ENCODE data around the gene RHOT2. TPM values are rescaled to one million over a fixed set of nuclear protein-coding genes. Genes with fewer than 3 reads are reported as not detected.
A peak's percentile ranks its signal among the peaks of the same experiment; 100 is the strongest.

RHOT2 gene
- total RNA-seq, 2 donors from 2014 or later: 62.0 to 80.4 TPM

DNA sequence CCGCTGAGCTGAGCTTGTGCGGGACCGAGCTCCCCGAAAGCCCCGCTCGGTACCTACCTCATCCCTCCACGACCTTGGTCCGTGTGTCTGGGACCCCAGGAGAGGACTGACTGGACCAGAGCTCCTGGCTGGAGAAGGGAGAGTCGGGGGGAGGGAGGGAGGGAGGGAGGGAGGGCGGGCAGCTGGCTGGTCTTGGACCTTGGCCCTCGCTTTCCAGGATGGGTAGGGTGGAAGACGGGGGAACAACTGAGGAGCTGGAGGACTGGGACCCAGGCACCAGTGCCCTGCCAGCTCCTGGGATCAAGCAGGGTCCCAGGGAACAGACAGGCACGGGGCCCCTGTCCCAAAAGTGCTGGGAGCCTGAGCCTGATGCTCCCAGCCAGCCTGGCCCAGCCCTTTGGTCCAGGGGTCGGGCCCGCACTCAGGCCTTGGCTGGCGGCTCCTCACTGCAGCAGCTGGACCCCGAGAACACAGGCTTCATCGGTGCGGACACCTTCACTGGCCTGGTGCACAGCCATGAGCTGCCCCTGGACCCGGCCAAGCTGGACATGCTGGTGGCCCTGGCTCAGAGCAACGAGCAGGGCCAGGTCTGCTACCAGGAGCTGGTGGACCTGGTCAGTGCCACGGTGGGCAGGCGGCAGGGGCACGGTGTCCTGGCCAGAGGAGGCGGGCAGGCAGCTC lies 8.1 kb downstream of the RHOT2 start:
- no peaks in the 10 kb centered on the region for H3K9me3 ChIP-seq
- DNase-seq (ENCODE audit: low spot score) (no peak), ATAC-seq (ENCODE audit: insufficient number of reproducible peaks, low FRiP score, low read depth) (no peak)
- H3K4me3 ChIP-seq: peak overlapping the region; percentile 68
- TF ChIP-seq CTCF (IDR thresholded peaks at IDR 0.05): no peak
- peaks cover 11 to 26% of the 10 kb centered on the region in 2 donors for H3K4me1 ChIP-seq (ENCODE audit: control insufficient read depth in 1 of 2, low read depth in 2 of 2)
- H3K27me3 ChIP-seq (replicated peaks; ENCODE audit: insufficient read depth): no peaks in the 10 kb centered on the region
- no peak overlapping the region for H3K27ac ChIP-seq
- peaks cover 20% of the 10 kb centered on the region for H3K36me3 ChIP-seq

DNA sequence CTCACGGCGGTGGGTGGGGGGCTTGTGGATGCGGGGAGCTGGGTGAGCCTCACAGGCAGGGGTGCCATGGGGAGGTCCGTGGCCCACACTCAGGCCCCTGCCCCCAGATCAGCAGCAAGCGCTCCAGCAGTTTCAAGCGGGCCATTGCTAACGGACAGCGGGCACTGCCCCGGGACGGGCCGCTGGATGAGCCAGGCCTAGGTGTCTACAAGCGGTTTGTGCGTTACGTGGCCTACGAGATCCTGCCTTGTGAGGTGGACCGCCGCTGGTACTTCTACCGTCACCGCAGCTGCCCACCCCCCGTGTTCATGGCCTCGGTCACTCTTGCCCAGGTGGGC lies 8.6 kb downstream of the RHOT2 start:
- DNase-seq (ENCODE audit: low spot score): no peak
- H3K4me3 ChIP-seq: no peak overlapping the region
- no peak for TF ChIP-seq CTCF (IDR thresholded peaks at IDR 0.05)

DNA sequence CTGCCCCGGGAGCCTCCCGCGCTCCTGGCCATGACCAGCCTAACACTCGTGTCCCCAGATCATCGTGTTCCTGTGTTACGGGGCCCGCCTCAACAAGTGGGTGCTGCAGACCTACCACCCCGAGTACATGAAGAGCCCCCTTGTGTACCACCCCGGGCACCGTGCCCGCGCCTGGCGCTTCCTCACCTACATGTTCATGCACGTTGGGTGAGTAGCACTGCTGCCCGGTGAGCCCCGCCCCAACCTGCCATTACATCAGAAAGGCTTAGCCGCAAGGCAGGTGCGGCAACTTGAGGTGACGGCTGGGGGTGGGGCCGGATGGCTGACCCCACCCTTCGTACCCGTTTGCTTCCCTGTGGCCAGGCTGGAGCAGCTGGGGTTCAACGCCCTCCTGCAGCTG lies 9.0 kb downstream of the RHOT2 start:
- Histone ChIP-seq H3K4me3 (no peak overlapping the region), H3K4me1 (ENCODE audit: control insufficient read depth in 1 of 2, low read depth in 2 of 2) (peaks cover 20 to 35% of the 10 kb centered on the region in 2 donors), H3K27me3 (replicated peaks; ENCODE audit: insufficient read depth) (no peaks in the 10 kb centered on the region), H3K9me3 (no peaks in the 10 kb centered on the region), H3K27ac (no peak overlapping the region), H3K36me3 (peaks cover 18% of the 10 kb centered on the region)
- TF ChIP-seq CTCF (IDR thresholded peaks at IDR 0.05): no peak
- ATAC-seq (ENCODE audit: insufficient number of reproducible peaks, low FRiP score, low read depth): no peak
- no peak for DNase-seq (ENCODE audit: low spot score)

More for the DNA sequence above, 8.6 kb downstream of the RHOT2 start:
- Histone ChIP-seq H3K27me3 (replicated peaks; ENCODE audit: insufficient read depth) (no peaks in the 10 kb centered on the region), H3K9me3 (no peaks in the 10 kb centered on the region), H3K27ac (no peak overlapping the region), H3K4me1 (ENCODE audit: control insufficient read depth in 1 of 2, low read depth in 2 of 2) (peaks cover 16 to 32% of the 10 kb centered on the region in 2 donors), H3K36me3 (peaks cover 17% of the 10 kb centered on the region)
- ATAC-seq (ENCODE audit: insufficient number of reproducible peaks, low FRiP score, low read depth): no peak

- DNase-seq (ENCODE audit: low spot score) (no peak), ATAC-seq (ENCODE audit: insufficient number of reproducible peaks, low FRiP score, low read depth) (no peak)
- no peak overlapping the region for H3K27ac ChIP-seq
- no peak for TF ChIP-seq CTCF (IDR thresholded peaks at IDR 0.05)
- H3K4me1 ChIP-seq (ENCODE audit: control insufficient read depth in 1 of 2, low read depth in 2 of 2): peaks cover 22 to 42% of the 10 kb centered on the region in 2 donors
- H3K4me3 ChIP-seq: no peak overlapping the region
- H3K9me3 ChIP-seq: no peaks in the 10 kb centered on the region
- H3K36me3 ChIP-seq: peaks cover 18% of the 10 kb centered on the region
- H3K27me3 ChIP-seq (replicated peaks; ENCODE audit: insufficient read depth): no peaks in the 10 kb centered on the region
Observed at GRCh38 chr16:677316-678190, 9.6 kb downstream of the RHOT2 start.

DNA sequence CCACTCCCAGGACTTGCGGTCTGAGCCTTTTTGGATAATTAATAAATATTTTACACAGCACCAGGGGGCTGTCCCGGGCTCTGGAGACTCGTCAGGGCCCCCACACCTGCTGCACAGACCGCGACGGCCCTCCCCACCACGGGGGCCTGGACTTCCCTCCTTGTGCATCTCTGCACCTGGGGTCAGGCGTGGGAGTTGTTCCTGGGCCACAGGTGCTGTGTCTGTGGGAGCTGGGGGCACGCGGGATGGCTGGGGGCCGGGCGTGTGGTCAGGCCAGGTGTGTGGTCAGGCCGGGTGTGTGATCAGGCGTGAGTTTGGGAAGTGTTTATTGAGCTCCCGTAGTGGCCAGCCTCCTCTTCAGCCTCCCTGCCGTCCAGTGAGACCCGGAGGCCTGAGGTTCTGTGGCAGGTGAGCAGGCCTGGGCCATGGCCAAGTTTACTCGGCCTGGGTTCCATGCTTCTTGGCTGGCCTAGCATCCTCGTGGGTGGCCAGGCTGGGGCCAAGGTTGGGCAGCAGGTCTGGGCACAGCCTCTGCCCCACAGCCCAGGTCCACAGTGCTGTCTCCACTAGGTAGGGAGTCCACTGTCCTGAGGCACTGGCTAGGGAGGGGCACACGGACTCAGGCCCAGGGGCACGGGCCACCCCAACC lies 10.4 kb downstream of the RHOT2 start:
- DNase-seq (ENCODE audit: low spot score) (no peak), ATAC-seq (ENCODE audit: insufficient number of reproducible peaks, low FRiP score, low read depth) (no peak)
- Histone ChIP-seq H3K36me3 (peaks cover 19% of the 10 kb centered on the region), H3K27me3 (replicated peaks; ENCODE audit: insufficient read depth) (no peaks in the 10 kb centered on the region), H3K9me3 (no peaks in the 10 kb centered on the region), H3K4me1 (ENCODE audit: control insufficient read depth in 1 of 2, low read depth in 2 of 2) (peaks cover 24 to 50% of the 10 kb centered on the region in 2 donors), H3K4me3 (no peak overlapping the region), H3K27ac (no peak overlapping the region)
- no peak for TF ChIP-seq CTCF (IDR thresholded peaks at IDR 0.05)

Measured in thoracic aorta (tissue), 2 donors.